Thyroid gland (tissue), 4 donors: ENCODE results near the gene TMEM198. TPM values are rescaled to one million over a fixed set of nuclear protein-coding genes. Genes with fewer than 3 reads are reported as not detected.

Experiments used
- DNase-seq, 2 donors: peaks; one replicate each; pipeline ENCODE4 v3.0.0-alpha.2; 2019
- H3K27ac ChIP-seq, 3 donors: fragments of 200-600 bp; sonication (generic); 1 replicate in 2 of 3; 2 replicates in 1 of 3; pipeline ENCODE4 v1.5.1; 2016 to 2019; ENCODE audit warnings: mild to moderate bottlenecking in 1 of 3, moderate library complexity in 1 of 3
- H3K27me3 ChIP-seq: fragments of 200-600 bp; sonication (generic); one replicate; pipeline ENCODE4 v1.5.1; 2019
- H3K36me3 ChIP-seq, 2 donors: fragments of 200-600 bp; sonication (generic); one replicate each; pipeline ENCODE4 v1.5.1; 2016 to 2019
- H3K4me1 ChIP-seq, 2 donors: fragments of 200-600 bp; sonication (generic); one replicate each; pipeline ENCODE4 v1.5.1; 2017 to 2019
- H3K4me3 ChIP-seq, 3 donors: fragments of 200-600 bp; sonication (generic); replicated peaks in 1 of 3; 1 replicate in 2 of 3; 2 replicates in 1 of 3; pipeline ENCODE4 v1.5.1; 2016; ENCODE audit warnings: mild to moderate bottlenecking in 1 of 3
- H3K9me3 ChIP-seq: fragments of 200-600 bp; sonication (generic); one replicate; pipeline ENCODE4 v1.5.1; 2017
- CTCF ChIP-seq, 6 experiments: fragments of 200-600 bp in 3 of 6; fragments of 450-650 bp in 3 of 6; sonication (generic) in 3 of 6; IDR thresholded peaks; one replicate each; pipeline ENCODE4 v1.5.1; 2016 to 2019; ENCODE audit warnings: antibody characterized with exemption in 6 of 6, mild to moderate bottlenecking in 2 of 6, inconsistent platforms in 1 of 6, moderate library complexity in 1 of 6
- POLR2A ChIP-seq, 2 donors: fragments of 450-650 bp; IDR thresholded peaks; one replicate each; pipeline ENCODE4 v1.6.1; 2017; ENCODE audit warnings: antibody characterized with exemption in 2 of 2, mild to moderate bottlenecking in 2 of 2, moderate library complexity in 1 of 2
- WGBS, 2 donors: methylation state at CpG; one replicate each; pipeline ENCODE4 v1.1.5; 2017; 5-methylcytosine and 5-hydroxymethylcytosine counted together
- intact Hi-C: fragments of 100-400 bp; cut with DNase I; formaldehyde crosslinking; loops from one replicate; pipeline ENCODE4 v1.15.1; 2023
- total RNA-seq, 4 donors: library from RNA; depleted of rRNA; stranded (reverse); fragments of >200 nt; gene quantifications; one replicate each; pipeline ENCODE4 v1.2.3, GENCODE V29; 2016

The TMEM198 gene
- total RNA-seq, 4 donors from 2014 or later, result 4.6 to 10.9 (median 5.4) TPM

GRCh38 chr2:219545295-219545942 lies 1.6 kb downstream of the TMEM198 start:
- Histone ChIP-seq H3K36me3 (peaks cover 0 to 7% of the 10 kb centered on the region in 2 donors), H3K27me3 (no peaks in the 10 kb centered on the region), H3K4me1 (peaks cover 21 to 24% of the 10 kb centered on the region in 2 donors), H3K27ac (no peak overlapping the region), H3K4me3 (no peak overlapping the region), H3K9me3 (no peaks in the 10 kb centered on the region)
- DNase-seq, result no peak
- intact Hi-C loops, result no loop called here
- TF ChIP-seq CTCF (IDR thresholded peaks at IDR 0.05) (no peak), POLR2A (IDR thresholded peaks at IDR 0.05) (no peak)
- 78 to 79% methylated on average over 3 of the region's 3 CpGs for WGBS, 2 donors

- DNase-seq, result no peak
- WGBS, 2 donors, result 77 to 79% methylated on average over 4 of the region's 4 CpGs
Observed at GRCh38 chr2:219545943-219546352, 2.1 kb downstream of the TMEM198 start.

GRCh38 chr2:219547621-219548020 lies 3.8 kb downstream of the TMEM198 start:
- intact Hi-C loops, result loop anchor here (2.0 kb wide), 1 partner anchor 51 kb away; no protein-coding TSS in a partner anchor
- Histone ChIP-seq H3K4me1 (peaks cover 21 to 25% of the 10 kb centered on the region in 2 donors), H3K9me3 (no peaks in the 10 kb centered on the region), H3K4me3 (no peak overlapping the region), H3K27ac (no peak overlapping the region), H3K36me3 (no peaks in the 10 kb centered on the region), H3K27me3 (no peaks in the 10 kb centered on the region)
- TF ChIP-seq CTCF (IDR thresholded peaks at IDR 0.05) (no peak), POLR2A (IDR thresholded peaks at IDR 0.05) (no peak)
- DNase-seq, result no peak
- WGBS, 2 donors, result 96 to 98% methylated on average over 12 to 25 of the region's 26 CpGs

More at GRCh38 chr2:219545943-219546352, 2.1 kb downstream of the TMEM198 start:
- H3K36me3 ChIP-seq, result peaks cover 0 to 5% of the 10 kb centered on the region in 2 donors
- TF ChIP-seq POLR2A (IDR thresholded peaks at IDR 0.05), result no peak
- TF ChIP-seq CTCF (IDR thresholded peaks at IDR 0.05), result no peak
- H3K4me1 ChIP-seq, result peaks cover 21 to 24% of the 10 kb centered on the region in 2 donors
- H3K27me3 ChIP-seq, result no peaks in the 10 kb centered on the region
- no peaks in the 10 kb centered on the region for H3K9me3 ChIP-seq
- intact Hi-C loops, result no loop called here
- no peak overlapping the region for H3K27ac ChIP-seq
- no peak overlapping the region for H3K4me3 ChIP-seq

GRCh38 chr2:219548990-219549389 lies 5.2 kb downstream of the TMEM198 start:
- TF ChIP-seq POLR2A (IDR thresholded peaks at IDR 0.05) (no peak), CTCF (IDR thresholded peaks at IDR 0.05) (no peak)
- DNase-seq, result no peak
- H3K27me3 ChIP-seq, result no peaks in the 10 kb centered on the region
- H3K4me1 ChIP-seq, result peaks cover 23 to 29% of the 10 kb centered on the region in 2 donors
- no peak overlapping the region for H3K4me3 ChIP-seq
- no peaks in the 10 kb centered on the region for H3K36me3 ChIP-seq
- intact Hi-C loops, result loop anchor here (2.0 kb wide), 1 partner anchor 50 kb away; no protein-coding TSS in a partner anchor
- 93 to 95% methylated on average over 18 of the region's 18 CpGs for WGBS, 2 donors
- H3K9me3 ChIP-seq, result no peaks in the 10 kb centered on the region
- H3K27ac ChIP-seq, result no peak overlapping the region

- H3K4me3 ChIP-seq, result no peak overlapping the region
- no peaks in the 10 kb centered on the region for H3K27me3 ChIP-seq
- no peak for DNase-seq
- TF ChIP-seq CTCF (IDR thresholded peaks at IDR 0.05) (no peak), POLR2A (IDR thresholded peaks at IDR 0.05) (no peak)
- intact Hi-C loops, result loop anchor here (2.0 kb wide), 1 partner anchor 49 kb away; no protein-coding TSS in a partner anchor
- no peaks in the 10 kb centered on the region for H3K9me3 ChIP-seq
- WGBS, 2 donors, result 93 to 94% methylated on average over 5 to 8 of the region's 9 CpGs
- H3K27ac ChIP-seq, result no peak overlapping the region
- H3K36me3 ChIP-seq, result no peaks in the 10 kb centered on the region
- peaks cover 16 to 23% of the 10 kb centered on the region in 2 donors for H3K4me1 ChIP-seq
Observed at GRCh38 chr2:219549619-219550018, 5.8 kb downstream of the TMEM198 start.
